GM18520 (cell line): ENCODE data around the gene TLE4.
A peak's percentile ranks its signal among the peaks of the same experiment; 100 is the strongest.
"Not testable (repeated sequence)": the region's sequence is repeated elsewhere in the genome, so short reads cannot be mapped to it uniquely, and the experiment has no call there.

Experiments
- ATAC-seq: cut with Tn5 transposase; IDR thresholded peaks from one replicate; pipeline ENCODE4 v1.9.1; 2021; ENCODE audit not compliant: unreplicated experiment

Gene TLE4

DNA sequence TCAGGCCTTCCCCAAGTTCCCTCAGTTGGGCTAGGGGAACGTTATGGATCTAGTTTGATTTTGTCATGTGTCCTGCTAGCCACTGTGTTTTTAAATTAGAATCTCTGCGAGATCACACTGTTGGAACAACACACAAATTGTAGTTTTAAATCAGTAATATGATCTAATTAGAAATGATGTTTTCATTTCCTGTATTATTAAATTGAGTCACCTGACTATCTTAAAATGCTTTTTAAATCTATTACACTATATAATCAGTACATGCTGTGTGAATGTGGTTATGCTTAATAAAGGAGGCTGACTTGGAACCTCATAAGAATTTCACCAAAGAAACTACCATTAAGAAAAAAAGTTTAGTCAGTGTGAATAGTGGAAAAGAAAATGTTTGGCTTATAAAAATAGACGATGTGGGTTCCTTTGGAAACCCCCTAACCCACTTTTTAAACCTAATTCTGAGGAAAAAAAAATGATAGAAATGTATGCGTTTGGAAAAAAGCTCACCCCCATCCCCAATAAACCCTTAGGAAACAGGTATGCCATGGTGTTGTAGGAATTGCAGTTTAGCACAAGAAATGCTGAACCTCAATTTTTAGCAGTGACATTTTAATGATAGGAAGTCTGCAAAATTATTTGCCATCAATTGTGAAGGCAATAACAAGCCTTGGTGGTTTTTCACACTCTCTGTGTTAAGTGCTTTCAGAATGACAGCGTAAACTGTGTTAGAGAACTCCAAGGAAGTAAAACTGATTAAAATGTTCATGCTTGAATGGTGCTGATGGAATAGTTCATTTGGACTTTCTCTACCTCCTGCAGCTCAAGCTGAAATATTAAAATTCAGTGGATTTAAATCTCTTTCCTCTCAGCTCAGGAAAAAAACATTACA is 59.0 kb downstream of the TLE4 start:
- ATAC-seq = peak; percentile 91

DNA sequence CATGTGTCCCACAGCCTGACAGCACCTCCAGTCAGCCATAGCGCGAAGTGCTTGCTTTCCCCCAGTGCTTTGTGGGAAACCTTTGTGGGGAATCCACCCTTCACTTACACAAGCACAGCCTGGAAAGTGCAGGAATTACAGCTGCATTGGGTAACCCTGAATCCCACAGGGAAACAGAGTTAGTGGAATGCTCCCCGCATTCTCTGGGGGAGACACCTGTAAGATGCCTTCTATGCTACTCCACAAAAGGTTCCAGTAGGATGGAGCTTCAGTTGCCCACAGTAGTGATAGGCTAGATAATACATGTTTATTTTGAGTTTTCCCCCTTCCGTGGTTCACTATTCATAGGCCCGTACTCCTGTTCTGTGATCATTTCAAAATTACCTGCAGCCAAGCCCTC is 60.3 kb downstream of the TLE4 start:
- ATAC-seq = no peak

- ATAC-seq = no peak
These were observed 60.9 kb downstream of the TLE4 start for GRCh38 chr9:79632705-79633104.

GRCh38 chr9:79633558-79633957 is 61.8 kb downstream of the TLE4 start:
- ATAC-seq = no peak

GRCh38 chr9:79637177-79637925 is 65.6 kb downstream of the TLE4 start:
- no peak for ATAC-seq

DNA sequence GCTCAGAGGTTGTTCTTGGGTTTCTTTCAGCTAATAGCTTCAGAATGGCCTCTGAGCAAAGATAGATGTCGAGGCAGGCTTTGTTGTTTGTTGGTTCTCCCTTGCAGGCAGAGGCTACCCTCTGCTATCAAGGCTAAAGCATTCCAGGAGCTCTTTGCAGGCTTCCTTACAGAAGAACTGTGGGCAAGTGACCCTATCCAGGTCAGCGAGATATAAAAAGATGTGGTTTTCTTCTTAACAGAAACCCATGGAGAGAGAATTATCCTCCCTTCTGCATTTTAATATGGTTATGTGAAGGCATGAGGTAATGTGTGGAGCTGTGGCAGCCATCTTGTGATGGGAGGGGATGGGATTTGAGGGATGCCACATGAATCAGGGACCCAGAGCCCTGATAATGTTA is 67.0 kb downstream of the TLE4 start:
- ATAC-seq = no peak

GRCh38 chr9:79639354-79639753 is 67.6 kb downstream of the TLE4 start:
- ATAC-seq = no peak

DNA sequence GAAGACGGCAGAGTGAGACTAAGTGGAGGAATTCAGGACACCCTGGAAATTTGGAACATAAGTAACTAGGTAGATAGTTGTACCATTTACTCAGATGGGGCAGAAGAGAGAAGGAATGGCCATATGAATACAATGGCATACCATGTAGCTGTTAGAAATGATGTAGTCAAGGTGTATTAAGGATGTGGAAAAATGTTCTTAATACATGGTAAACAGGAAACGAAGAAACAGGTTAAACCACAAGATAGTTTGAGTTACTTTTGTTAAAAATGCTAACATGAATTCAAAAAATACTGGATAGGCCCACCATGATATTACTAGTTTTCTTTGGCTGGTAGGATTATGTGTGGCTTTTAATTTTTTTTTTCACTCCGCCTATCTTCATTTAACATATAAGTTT is 68.3 kb downstream of the TLE4 start:
- ATAC-seq = not testable (repeated sequence)

- no peak for ATAC-seq
These were observed 69.3 kb downstream of the TLE4 start for GRCh38 chr9:79641070-79641469.

DNA sequence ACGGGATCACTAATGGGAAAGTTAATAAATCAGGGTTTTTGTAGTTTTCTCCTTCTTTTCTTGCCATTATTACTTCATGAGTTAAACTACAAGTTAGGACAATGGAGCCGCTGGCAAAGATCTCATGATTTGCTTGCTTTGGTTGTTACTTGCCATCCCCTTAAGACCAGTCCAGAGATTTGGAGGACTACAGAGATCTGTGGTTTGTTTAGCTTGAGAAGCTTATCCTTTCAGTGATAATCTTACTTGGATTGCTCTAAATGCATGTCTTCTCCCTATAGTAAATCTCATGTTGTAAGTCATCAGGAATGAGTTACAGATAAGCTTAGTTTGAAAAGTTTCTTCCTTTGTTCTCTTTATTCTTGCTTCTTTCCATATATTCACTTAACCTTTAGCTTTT is 70.9 kb downstream of the TLE4 start:
- ATAC-seq = no peak

- no peak for ATAC-seq
These were observed 72.3 kb downstream of the TLE4 start for GRCh38 chr9:79644048-79644447.

DNA sequence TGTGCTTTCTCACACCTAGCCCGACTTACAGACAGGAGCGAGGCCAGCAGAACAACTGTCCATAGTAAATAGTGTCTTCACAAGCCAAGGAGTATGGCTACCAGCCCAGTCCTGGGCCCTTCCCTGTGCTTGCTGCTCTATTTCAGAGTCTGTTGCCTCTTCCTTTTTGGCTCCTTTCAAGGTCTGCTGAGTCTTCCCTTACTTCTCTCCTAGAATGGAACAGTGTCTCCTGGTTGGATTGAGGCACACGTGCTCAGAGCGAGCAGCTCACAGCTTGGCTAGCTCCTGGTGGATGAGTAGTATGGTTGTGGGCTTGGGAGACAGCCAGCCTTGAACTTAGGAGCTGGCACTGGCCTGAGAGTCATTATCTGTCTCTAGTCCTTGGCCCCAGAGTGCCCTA is 72.8 kb downstream of the TLE4 start:
- ATAC-seq = no peak

- ATAC-seq = no peak
These were observed 73.3 kb downstream of the TLE4 start for GRCh38 chr9:79645110-79645509.

- no peak for ATAC-seq
These were observed 74.3 kb downstream of the TLE4 start for GRCh38 chr9:79646096-79646495.

GRCh38 chr9:79651251-79651795 is 79.6 kb downstream of the TLE4 start:
- ATAC-seq = no peak

DNA sequence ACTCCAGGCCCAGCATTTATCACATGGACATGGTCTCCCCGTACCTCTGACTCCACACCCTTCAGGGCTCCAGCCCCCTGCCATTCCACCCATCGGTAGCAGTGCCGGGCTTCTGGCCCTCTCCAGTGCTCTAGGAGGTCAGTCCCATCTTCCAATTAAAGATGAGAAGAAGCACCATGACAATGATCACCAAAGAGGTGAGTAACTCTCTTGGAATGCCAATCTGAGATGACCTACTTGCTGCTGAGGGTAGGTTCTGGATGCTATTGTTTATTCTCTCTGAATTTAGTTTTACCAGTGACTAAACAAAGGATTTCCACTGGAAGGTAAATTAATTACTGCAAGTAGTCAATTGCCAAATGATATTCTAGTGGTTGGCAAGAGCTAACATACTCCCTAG is 80.8 kb downstream of the TLE4 start:
- no peak for ATAC-seq

- ATAC-seq = not testable (repeated sequence)
These were observed 83.0 kb downstream of the TLE4 start for GRCh38 chr9:79654591-79655382.

DNA sequence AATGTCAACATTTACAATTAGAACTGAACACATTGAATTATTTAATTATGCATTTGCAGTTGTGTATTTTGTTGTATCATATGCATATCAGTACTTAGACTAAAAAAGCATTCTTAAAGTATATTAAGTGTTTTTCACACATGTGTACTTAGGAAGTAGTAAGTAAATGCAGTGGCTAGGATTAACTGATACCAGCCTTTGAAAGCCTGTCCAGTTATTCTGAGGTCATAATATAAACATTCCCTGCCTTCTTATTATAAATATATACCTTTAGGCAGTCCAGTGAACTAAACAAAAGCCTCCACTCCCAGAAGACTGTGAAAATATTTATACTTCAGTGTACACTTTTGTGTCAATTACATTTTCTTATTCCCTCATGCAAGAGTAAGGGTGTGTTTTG is 83.8 kb downstream of the TLE4 start:
- no peak for ATAC-seq

DNA sequence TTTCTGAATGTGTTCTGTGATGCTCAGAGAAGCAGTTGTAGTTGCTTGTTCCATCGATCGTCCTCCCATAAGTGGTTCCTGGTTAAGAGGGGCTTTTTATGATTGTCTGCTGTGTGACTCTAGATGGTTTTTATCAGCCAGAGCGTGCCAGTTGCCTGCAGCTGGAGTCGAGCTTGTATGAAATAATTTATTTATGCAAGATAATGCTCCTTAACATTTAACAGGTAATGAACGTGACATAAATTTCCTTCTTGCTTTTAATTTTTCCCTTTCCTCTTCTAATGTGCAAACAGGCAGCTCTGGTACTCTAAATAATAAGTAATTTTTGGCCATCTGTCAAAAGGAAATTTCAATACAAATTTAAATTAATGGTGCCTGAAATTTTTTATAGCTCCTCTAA is 84.4 kb downstream of the TLE4 start:
- no peak for ATAC-seq

GRCh38 chr9:79657891-79658290 is 86.1 kb downstream of the TLE4 start:
- ATAC-seq = no peak

- ATAC-seq = no peak
These were observed 87.2 kb downstream of the TLE4 start for GRCh38 chr9:79658926-79659325.
